HepG2 (cell line): ENCODE results near the gene RAI14. TPM values are rescaled to one million over a fixed set of nuclear protein-coding genes. Genes with fewer than 3 reads are reported as not detected.

ENCODE experiments used
- ATAC-seq: fragments of 200-7000 bp; cut with Tn5 transposase; 3 replicates; pipeline ENCODE4 v1.9.1; 2020; ENCODE audit warnings: mild to moderate bottlenecking, moderate library complexity
- BruUV-seq: library from RNA; stranded (reverse); fragments of 400-500 nt; replicated peaks from 2 replicates; lab custom pipeline; 2021; lab: Mats Ljungman, UMichigan
- CTCF ChIA-PET: fragments of 300-600 bp; formaldehyde crosslinking; extraction: SDS; loops from one replicate; lab custom pipeline; 2021; ENCODE audit warnings: low total read pairs, inconsistent platforms, low intra/inter-chr PET ratio; lab: Yijun Ruan, JAX
- POLR2A ChIA-PET: fragments of 350-600 bp; sonication (Branson Sonifier 250); formaldehyde crosslinking; loops from one replicate; lab custom pipeline; 2020; ENCODE audit warnings: antibody characterized with exemption, inconsistent platforms; lab: Yijun Ruan, JAX
- DNase-seq: peaks from one replicate; pipeline ENCODE4 v3.0.0-alpha.2; 2015; ENCODE audit warnings: low spot score
- FAIRE-seq: peaks from 3 replicates; lab custom pipeline; 2011; peaks lifted over from hg19 to GRCh38; lab: Jason Lieb, UNC
- H2AFZ ChIP-seq: one replicate; pipeline ENCODE4 v1.6.1; 2011; ENCODE audit warnings: low read length, inconsistent platforms
- H3K27ac ChIP-seq: fragments of 300-600 bp; 3 replicates; pipeline ENCODE4 v1.8.0; 2011; ENCODE audit warnings: mixed run types, mild to moderate bottlenecking, mixed read lengths, low read length, inconsistent platforms; ENCODE audit not compliant: insufficient read depth; ENCODE audit errors: extremely low read length
- H3K27me3 ChIP-seq, 2 experiments: fragments of 200-600 bp in 1 of 2; 2 replicates in 1 of 2; 3 replicates in 1 of 2; pipeline versions ENCODE4 v1.6.0 to v1.8.0; 2011; ENCODE audit warnings: low read length in 2 of 2, mild to moderate bottlenecking in 2 of 2, moderate library complexity in 2 of 2, inconsistent platforms in 1 of 2; ENCODE audit not compliant: insufficient read depth in 2 of 2, control insufficient read depth in 1 of 2
- H3K36me3 ChIP-seq, 2 experiments: fragments of 200-600 bp in 1 of 2; replicated peaks in 1 of 2; 2 replicates in 1 of 2; 3 replicates in 1 of 2; pipeline versions ENCODE4 v1.5.1 to v1.8.0; 2011; ENCODE audit warnings: low read length in 2 of 2, inconsistent platforms in 1 of 2; ENCODE audit not compliant: insufficient read depth in 2 of 2, control insufficient read depth in 1 of 2
- H3K4me1 ChIP-seq: 2 replicates; pipeline ENCODE4 v1.5.1; 2012; ENCODE audit warnings: low read length, inconsistent platforms; ENCODE audit not compliant: insufficient read depth
- H3K4me2 ChIP-seq: 2 replicates; pipeline ENCODE4 v1.6.0; 2011; ENCODE audit warnings: low read depth, low read length, inconsistent platforms
- H3K4me3 ChIP-seq, 3 experiments: fragments of 200-600 bp in 1 of 3; sonication (generic), shearing (Covaris generic) in 1 of 3; replicated peaks in 1 of 3; 2 replicates each; pipeline ENCODE4 v1.5.1; 2011 to 2016; ENCODE audit warnings: low read length in 3 of 3, inconsistent platforms in 2 of 3, low read depth in 2 of 3, mild to moderate bottlenecking in 2 of 3, control low read depth in 1 of 3, mixed read lengths in 1 of 3; ENCODE audit not compliant: insufficient read depth in 1 of 3
- H3K79me2 ChIP-seq: one replicate; pipeline ENCODE4 v1.6.1; 2011; ENCODE audit warnings: low read length, inconsistent platforms; ENCODE audit not compliant: insufficient read depth
- H3K9ac ChIP-seq: 2 replicates; pipeline ENCODE4 v1.6.0; 2011; ENCODE audit warnings: mild to moderate bottlenecking, low read depth, low read length, inconsistent platforms; ENCODE audit not compliant: insufficient read depth
- H3K9me3 ChIP-seq: 2 replicates; pipeline ENCODE4 v1.5.1; 2012; ENCODE audit warnings: mild to moderate bottlenecking, low read length
- H4K20me1 ChIP-seq: 2 replicates; pipeline ENCODE4 v1.6.0; 2011; ENCODE audit warnings: inconsistent platforms, mild to moderate bottlenecking, low read length, moderate library complexity; ENCODE audit not compliant: insufficient read depth
- AHDC1 ChIP-seq: sonication (generic); formaldehyde crosslinking; IDR thresholded peaks from 2 replicates; pipeline ENCODE4 v1.5.1; 2020; ENCODE audit warnings: mild to moderate bottlenecking, missing genetic modification reagents, borderline replicate concordance
- ARID5B ChIP-seq: IDR thresholded peaks from 2 replicates; pipeline ENCODE4 v1.4.0; 2020; ENCODE audit warnings: mild to moderate bottlenecking, missing genetic modification reagents
- FOXK1 ChIP-seq: sonication (generic); formaldehyde crosslinking; IDR thresholded peaks from 2 replicates; pipeline ENCODE4 v1.4.0; 2020; ENCODE audit warnings: low read depth, missing genetic modification reagents, borderline replicate concordance
- GATAD2A ChIP-seq: IDR thresholded peaks from 2 replicates; pipeline ENCODE4 v1.6.1; 2016
- HOXD1 ChIP-seq: sonication (generic); formaldehyde crosslinking; IDR thresholded peaks from 2 replicates; pipeline ENCODE4 v1.5.0; 2020; ENCODE audit warnings: missing genetic modification reagents
- IKZF1 ChIP-seq: fragments of 450-650 bp; IDR thresholded peaks from 2 replicates; pipeline ENCODE4 v1.7.1; 2016
- NRL ChIP-seq: sonication (generic); formaldehyde crosslinking; IDR thresholded peaks from 2 replicates; pipeline ENCODE4 v1.5.0; 2020; ENCODE audit warnings: missing genetic modification reagents, mild to moderate bottlenecking, moderate library complexity, borderline replicate concordance
- SOX13 ChIP-seq, 3 experiments: fragments of 450-650 bp in 1 of 3; sonication (generic) in 1 of 3; formaldehyde crosslinking in 1 of 3; IDR thresholded peaks in 2 of 3; conservative IDR thresholded peaks in 1 of 3; 2 replicates each; pipeline versions ENCODE4 v1.5.0 to v1.6.1; 2016 to 2020; ENCODE audit warnings: antibody characterized with exemption in 1 of 3, mild to moderate bottlenecking in 1 of 3, missing compliant biosample characterization in 1 of 3, missing genetic modification reagents in 1 of 3, moderate library complexity in 1 of 3
- TP53 ChIP-seq: sonication (generic); formaldehyde crosslinking; conservative IDR thresholded peaks from 2 replicates; pipeline ENCODE4 v1.4.0; 2020; ENCODE audit warnings: missing genetic modification reagents
- ZNF292 ChIP-seq: sonication (generic); formaldehyde crosslinking; IDR thresholded peaks from 2 replicates; pipeline ENCODE4 v1.8.1; 2022; ENCODE audit warnings: mild to moderate bottlenecking, low read depth, missing genetic modification reagents, borderline replicate concordance
- ZNF382 ChIP-seq: sonication (generic); formaldehyde crosslinking; IDR thresholded peaks from 2 replicates; pipeline ENCODE4 v1.5.0; 2020; ENCODE audit warnings: missing genetic modification reagents, mild to moderate bottlenecking, borderline replicate concordance
- ZNF629 ChIP-seq: sonication (generic); formaldehyde crosslinking; conservative IDR thresholded peaks from 2 replicates; pipeline ENCODE4 v1.5.0; 2020; ENCODE audit warnings: missing genetic modification reagents
- WGBS: methylation state at CpG from one replicate; pipeline ENCODE4 v1.1.6; 2017; ENCODE audit warnings: low lambda C conversion rate; 5-methylcytosine and 5-hydroxymethylcytosine counted together
- in situ Hi-C: cut with HindIII; loops from 2 replicates; pipeline ENCODE4 v1.10.0; 2017; ENCODE audit warnings: low pct_unique_long_range_greater_than_20kb; ENCODE audit not compliant: extremely low pct_ligation_motif_present
- intact Hi-C: fragments of 100-400 bp; cut with micrococcal nuclease; formaldehyde crosslinking; loops from one replicate; pipeline ENCODE4 v1.10.0; 2022; ENCODE audit not compliant: unreplicated experiment
- polyA plus RNA-seq, 8 experiments: library from polyadenylated mRNA; depleted of rRNA in 3 of 8; stranded (reverse) in 7 of 8; unstranded in 1 of 8; fragments of >200 nt; fragmentation: Illumina TruSeq in 4 of 8; extraction: Trizol in 4 of 8; gene quantifications; 2 replicates each; pipeline versions ENCODE4 v1.2.1 to v1.2.3, GENCODE V29; 2011 to 2016; ENCODE audit warnings: low read depth in 4 of 8, missing spikeins in 1 of 8, mixed read lengths in 1 of 8; ENCODE audit not compliant: insufficient read depth in 1 of 8
- total RNA-seq, 5 experiments: library from RNA; depleted of rRNA; stranded (reverse); fragments of >200 nt; fragmentation: Illumina TruSeq; extraction: Trizol; gene quantifications; 2 replicates each; pipeline ENCODE4 v1.2.3, GENCODE V29; 2016; ENCODE audit warnings: low read depth in 1 of 5

The RAI14 gene
- total and polyA plus RNA-seq, 2 of the 13 experiments (the other 11 are each of a cell fraction or from before 2014, with no cell fraction given): 12.6 to 18.2 TPM

GRCh38 chr5:34841816-34842215 is 185.7 kb downstream of the RAI14 start (continued):
- TF ChIP-seq ARID5B (CRISPR knock-in tag): no peak

GRCh38 chr5:34842554-34842953 is 186.4 kb downstream of the RAI14 start:
- ATAC-seq (no peak), FAIRE-seq (no peak), DNase-seq (no peak)
- WGBS: 70% methylated on average over 7 of the region's 7 CpGs
- Histone ChIP-seq H2AFZ (no peak overlapping the region), H3K4me2 (no peak overlapping the region), H3K36me3 (no peaks in the 10 kb centered on the region), H3K27ac (no peak overlapping the region), H3K9ac (no peak overlapping the region), H3K79me2 (no peaks in the 10 kb centered on the region), H3K4me3 (no peak overlapping the region), H4K20me1 (no peaks in the 10 kb centered on the region), H3K4me1 (peaks cover 25% of the 10 kb centered on the region), H3K9me3 (no peaks in the 10 kb centered on the region), H3K27me3 (no peaks in the 10 kb centered on the region; a peak in 1 of 5 replicates)
- in situ Hi-C loops (no loop called here), intact Hi-C loops (no loop called here)
- ChIA-PET POLR2A (no interaction called here), CTCF (no interaction called here)
- BruUV-seq: no TSS peak
- TF ChIP-seq HOXD1 (no peak), FOXK1 (CRISPR knock-in tag) (no peak), ZNF382 (no peak), ZNF292 (CRISPR knock-in tag) (no peak), GATAD2A (CRISPR knock-in tag) (no peak), NRL (no peak), SOX13 (IDR thresholded peaks at IDR 0.05) (no peak), SOX13 (CRISPR knock-in tag; conservative IDR thresholded peaks at IDR 0.05 in 1 of 2, IDR thresholded peaks at IDR 0.05 in 1 of 2) (no peak), ZNF629 (CRISPR knock-in tag) (no peak), TP53 (CRISPR knock-in tag) (no peak), IKZF1 (no peak), AHDC1 (CRISPR knock-in tag) (no peak)
